Activated T-cell treated with anti-CD3 and anti-CD28 coated beads for 48 hours (primary cell): ENCODE data around the gene CELA2B.
"Not testable (repeated sequence)": the region's sequence is repeated elsewhere in the genome, so short reads cannot be mapped to it uniquely, and the experiment has no call there.

Source experiments
- DNase-seq: peaks from one replicate; pipeline ENCODE4 v3.0.0-alpha.2; 2020; ENCODE audit warnings: low read depth

Gene CELA2B

GRCh38 chr1:15469361-15469760 is 6.5 kb upstream of the CELA2B start:
- DNase-seq = no peak

GRCh38 chr1:15469821-15470448 is 6.0 kb upstream of the CELA2B start:
- DNase-seq = not testable (repeated sequence)

- not testable (repeated sequence) for DNase-seq
Observed at GRCh38 chr1:15471067-15471466, 4.8 kb upstream of the CELA2B start.

DNA sequence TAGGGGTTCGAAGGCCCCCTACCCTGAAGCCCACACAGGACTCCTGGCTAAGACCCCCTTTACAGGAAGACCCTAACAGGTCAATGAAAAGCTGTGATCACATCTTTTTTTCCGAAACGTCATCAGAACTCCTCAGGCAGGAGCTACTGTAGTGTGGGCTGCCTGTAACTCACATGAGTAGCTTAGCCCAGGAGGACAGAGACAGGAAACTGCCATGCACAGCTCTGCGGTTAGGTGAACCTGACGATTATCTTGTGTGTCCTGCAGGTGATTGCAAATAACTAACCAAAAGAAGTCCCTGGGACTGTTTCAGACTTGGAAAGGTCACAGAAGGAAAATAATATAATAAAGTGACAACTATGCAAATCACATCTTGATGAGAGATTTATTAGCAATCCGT is 4.2 kb upstream of the CELA2B start:
- DNase-seq = not testable (repeated sequence)

GRCh38 chr1:15472587-15472986 is 3.3 kb upstream of the CELA2B start:
- no peak for DNase-seq

- no peak for DNase-seq
Observed at GRCh38 chr1:15476927-15477326, 1.0 kb downstream of the CELA2B start.

- DNase-seq = no peak
Observed at GRCh38 chr1:15477646-15478212, 1.8 kb downstream of the CELA2B start.

DNA sequence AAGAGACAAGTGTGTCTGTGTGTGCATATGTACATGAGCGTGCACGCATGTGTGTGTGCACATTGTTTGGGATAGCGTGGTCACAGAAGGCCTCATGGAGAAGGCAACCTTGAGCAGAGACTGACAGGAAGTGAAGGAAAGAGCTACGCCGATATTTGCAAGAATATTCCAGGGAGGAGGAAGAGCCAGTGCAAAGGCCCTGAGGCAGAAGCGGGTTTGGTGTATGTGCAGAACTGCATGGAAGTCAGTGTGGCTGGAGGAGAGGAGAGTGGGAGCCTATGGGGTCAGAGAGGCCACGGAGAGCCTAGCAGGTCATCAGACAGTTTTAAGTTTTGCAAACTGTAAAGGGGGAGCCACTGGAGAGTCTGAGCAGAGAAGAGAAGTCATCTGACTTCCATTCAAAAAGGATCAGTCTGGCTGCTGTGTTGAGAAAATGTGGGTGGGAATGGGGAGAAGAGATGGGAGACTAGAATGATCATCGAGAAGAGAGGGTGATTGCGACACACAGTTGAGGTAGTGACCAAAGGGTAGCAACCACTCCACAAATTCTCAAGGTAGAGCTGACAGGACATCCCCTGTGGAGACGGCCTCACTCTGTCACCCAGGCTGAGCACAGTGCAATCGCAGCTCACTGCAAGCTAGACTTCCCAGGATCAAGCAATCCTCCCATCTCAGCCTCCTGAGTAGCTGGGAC is 3.9 kb downstream of the CELA2B start:
- DNase-seq = no peak

DNA sequence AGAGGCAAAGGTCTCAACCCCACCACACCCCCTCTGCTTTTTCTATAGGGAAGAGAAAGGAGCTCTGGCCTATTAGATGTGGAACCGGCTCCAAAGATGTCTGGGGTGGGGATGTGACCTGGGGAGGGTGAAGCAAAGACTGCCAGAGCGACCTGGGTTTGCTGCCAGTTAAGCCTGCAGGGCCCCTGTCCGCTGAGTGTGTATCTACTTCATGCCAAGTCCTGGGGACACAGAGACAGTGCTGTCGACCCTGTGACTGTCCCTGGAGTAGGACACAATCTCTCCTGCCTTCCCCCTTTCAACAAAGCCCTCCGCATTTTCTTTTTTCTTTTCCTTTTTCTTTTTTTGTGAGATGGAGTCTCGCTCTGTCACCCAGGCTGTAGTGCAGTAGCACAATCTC is 6.6 kb downstream of the CELA2B start:
- DNase-seq = not testable (repeated sequence)

- not testable (repeated sequence) for DNase-seq
Observed at GRCh38 chr1:15482983-15483543, 7.2 kb downstream of the CELA2B start.

GRCh38 chr1:15483971-15484370 is 8.1 kb downstream of the CELA2B start:
- no peak for DNase-seq

DNA sequence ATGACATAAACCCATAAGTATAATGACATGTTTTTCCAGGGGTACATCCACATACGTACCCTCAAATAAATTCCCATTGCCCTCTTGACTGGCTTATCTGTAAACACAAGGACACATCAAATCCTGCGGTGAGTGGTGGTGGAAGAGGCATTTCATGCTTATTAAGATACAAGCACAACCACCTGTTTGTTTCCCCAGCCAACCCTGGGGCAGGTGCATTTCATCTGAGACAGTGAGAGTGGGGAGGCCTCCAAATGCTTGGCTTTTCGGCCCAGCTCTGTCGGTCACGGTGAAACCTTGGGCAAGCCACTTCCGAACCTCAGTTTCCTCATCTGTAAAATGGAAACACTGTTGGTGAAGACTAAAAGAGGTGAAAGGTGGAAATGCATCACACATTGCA is 8.5 kb downstream of the CELA2B start:
- DNase-seq = not testable (repeated sequence)

- no peak for DNase-seq
Observed at GRCh38 chr1:15485636-15486035, 9.7 kb downstream of the CELA2B start.

- DNase-seq = not testable (repeated sequence)
Observed at GRCh38 chr1:15486844-15487610, 11.1 kb downstream of the CELA2B start.

DNA sequence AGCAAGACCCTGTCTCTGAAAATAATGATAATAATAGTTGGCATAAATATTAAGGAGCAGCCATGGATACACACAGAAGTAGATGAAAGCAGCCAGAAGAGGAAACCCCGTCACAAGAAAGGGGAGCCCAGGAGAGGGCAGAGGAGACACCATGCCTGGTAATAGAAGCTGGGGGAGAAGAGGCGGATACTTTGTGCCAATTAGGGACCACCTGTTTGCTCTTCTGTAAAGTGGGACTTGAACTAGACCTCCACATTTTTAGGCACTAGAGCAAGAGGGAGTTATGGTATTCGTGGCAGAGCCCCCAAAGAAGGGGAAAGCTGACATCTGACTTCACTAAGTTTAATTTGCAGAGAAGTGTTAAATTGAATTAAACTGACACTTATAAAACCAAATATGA is 12.5 kb downstream of the CELA2B start:
- DNase-seq = no peak

DNA sequence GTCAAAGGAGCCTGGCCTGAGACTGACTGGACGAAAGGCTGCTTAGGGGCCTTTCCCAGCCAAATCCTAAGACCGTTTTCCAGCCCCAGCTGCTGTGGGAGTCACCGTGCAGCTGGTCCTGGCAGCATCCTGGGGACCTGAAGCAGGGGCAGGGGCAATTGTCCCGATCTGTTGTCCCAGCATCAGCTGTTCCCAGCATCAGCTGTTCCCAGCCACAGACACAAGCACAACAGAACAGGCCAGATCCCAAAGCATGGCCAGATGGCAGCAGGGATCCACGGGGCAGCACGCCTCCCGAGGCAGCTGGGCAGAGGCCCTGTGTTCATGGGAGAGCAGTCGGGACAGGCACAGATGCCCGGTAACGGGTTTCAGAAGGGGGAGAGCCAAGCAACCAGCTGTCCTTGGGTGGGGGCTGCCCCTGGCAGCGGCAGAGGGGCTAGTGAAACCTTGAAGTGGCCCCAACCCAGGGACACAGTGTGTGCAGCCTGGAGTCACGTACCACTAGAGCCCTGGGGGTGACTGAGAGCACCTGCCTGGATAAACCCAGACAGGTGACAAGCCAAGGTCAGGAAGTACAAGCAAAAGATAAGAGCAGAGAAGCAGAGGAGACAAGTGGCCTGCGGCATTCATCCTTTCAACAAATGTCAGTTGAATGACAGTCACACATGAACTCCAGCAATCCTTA is 13.3 kb downstream of the CELA2B start:
- no peak for DNase-seq

- not testable (repeated sequence) for DNase-seq
Observed at GRCh38 chr1:15491010-15491409, 15.1 kb downstream of the CELA2B start.

GRCh38 chr1:15492596-15492995 is 16.7 kb downstream of the CELA2B start:
- no peak for DNase-seq

GRCh38 chr1:15493869-15494390 is 18.0 kb downstream of the CELA2B start:
- no peak for DNase-seq

DNA sequence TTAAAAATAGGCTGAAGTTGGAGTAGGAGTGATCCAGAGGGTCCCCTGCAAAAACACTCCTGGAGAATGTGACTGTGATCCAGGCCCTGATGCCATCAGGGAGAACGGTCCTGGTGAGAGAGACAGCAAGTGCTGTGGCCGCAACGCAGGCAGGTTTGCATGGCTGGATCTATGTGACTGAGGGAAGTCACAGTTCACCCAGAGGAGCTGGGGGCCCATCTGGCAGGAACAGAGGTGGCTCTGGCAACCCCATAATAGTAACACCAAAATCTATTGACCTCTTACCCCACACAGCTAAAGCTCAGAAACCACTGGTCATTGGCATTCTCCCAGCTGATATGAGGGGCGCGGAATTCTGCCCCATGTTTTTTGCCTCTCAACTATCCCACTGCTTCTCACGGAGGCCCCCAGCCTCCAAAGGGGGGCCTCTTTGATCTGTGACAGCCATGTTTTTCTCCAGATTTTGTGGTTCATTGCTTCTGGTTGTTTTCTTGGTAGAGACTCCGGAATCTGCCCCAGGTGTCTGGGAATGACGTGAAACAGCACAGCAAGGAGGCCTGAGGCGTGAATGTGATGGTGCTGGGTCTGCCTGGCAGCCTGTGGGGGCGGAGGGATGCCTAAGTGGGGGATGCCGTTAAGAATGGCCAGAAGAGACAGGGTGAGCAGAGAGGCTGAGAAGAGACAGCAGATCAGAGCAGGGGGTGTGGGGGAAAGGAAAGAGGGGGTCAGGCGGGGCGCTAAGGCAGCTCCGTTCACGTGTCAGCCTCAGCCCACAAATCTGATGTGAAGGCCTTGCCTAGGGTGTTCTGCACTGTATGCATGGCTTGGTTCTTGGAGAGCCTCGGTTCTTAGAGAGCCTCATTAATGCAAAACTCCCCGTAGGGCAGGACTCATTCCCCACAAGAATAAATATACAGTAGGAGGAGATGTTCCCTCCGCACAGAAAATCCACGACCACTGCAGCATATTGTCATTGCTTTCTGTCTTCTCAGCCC is 24.6 kb downstream of the CELA2B start:
- DNase-seq = no peak
